ENCODE measurements around the gene MUCL3. TPM values are rescaled to one million over a fixed set of nuclear protein-coding genes. Genes with fewer than 3 reads are reported as not detected.

Gene MUCL3
- total and polyA plus RNA-seq, 8 donors = 0.07 to 4.0 (median 0.15) TPM

- ATAC-seq (no peak), DNase-seq (no peak)
- no peak overlapping the region for H3K27ac ChIP-seq
- no peak overlapping the region for H3K4me3 ChIP-seq
- intact Hi-C loops (cut with DNase I) = no loop called here
- H3K4me1 ChIP-seq = no peaks in the 10 kb centered on the region
- H3K36me3 ChIP-seq = peaks cover 0 to 69% of the 10 kb centered on the region in 2 donors
- no peaks in the 10 kb centered on the region for H3K9me3 ChIP-seq
- no peak for TF ChIP-seq CTCF (IDR thresholded peaks at IDR 0.05)
- no peaks in the 10 kb centered on the region for H3K27me3 ChIP-seq
These were observed 47.1 kb upstream of the MUCL3 start for GRCh38 chr6:30893666-30894065.

- ATAC-seq (no peak), DNase-seq (no peak)
- Histone ChIP-seq H3K4me1 (no peaks in the 10 kb centered on the region), H3K4me3 (no peak overlapping the region), H3K9me3 (no peaks in the 10 kb centered on the region), H3K27ac (no peak overlapping the region), H3K36me3 (peaks cover 0 to 69% of the 10 kb centered on the region in 2 donors), H3K27me3 (no peaks in the 10 kb centered on the region)
- TF ChIP-seq CTCF (IDR thresholded peaks at IDR 0.05) = no peak
- intact Hi-C loops (cut with DNase I) = no loop called here
These were observed 46.4 kb upstream of the MUCL3 start for GRCh38 chr6:30894381-30894780.

GRCh38 chr6:30894935-30895334 is 45.8 kb upstream of the MUCL3 start:
- Histone ChIP-seq H3K27me3 (no peaks in the 10 kb centered on the region), H3K36me3 (peaks cover 0 to 68% of the 10 kb centered on the region in 2 donors), H3K4me1 (no peaks in the 10 kb centered on the region), H3K27ac (no peak overlapping the region), H3K4me3 (no peak overlapping the region), H3K9me3 (no peaks in the 10 kb centered on the region)
- intact Hi-C loops (cut with DNase I) = no loop called here
- ATAC-seq (no peak), DNase-seq (no peak)
- no peak for TF ChIP-seq CTCF (IDR thresholded peaks at IDR 0.05)

GRCh38 chr6:30895343-30895742 is 45.4 kb upstream of the MUCL3 start:
- Histone ChIP-seq H3K4me3 (no peak overlapping the region), H3K36me3 (peaks cover 0 to 63% of the 10 kb centered on the region in 2 donors), H3K9me3 (no peaks in the 10 kb centered on the region), H3K27ac (no peak overlapping the region), H3K4me1 (no peaks in the 10 kb centered on the region), H3K27me3 (no peaks in the 10 kb centered on the region)
- no peak for ATAC-seq
- intact Hi-C loops (cut with DNase I) = no loop called here
- no peak for TF ChIP-seq CTCF (IDR thresholded peaks at IDR 0.05)
- no peak for DNase-seq

- Histone ChIP-seq H3K27me3 (no peaks in the 10 kb centered on the region), H3K27ac (no peak overlapping the region), H3K4me1 (no peaks in the 10 kb centered on the region), H3K4me3 (no peak overlapping the region), H3K9me3 (no peaks in the 10 kb centered on the region), H3K36me3 (peaks cover 0 to 60% of the 10 kb centered on the region in 2 donors)
- ATAC-seq (no peak), DNase-seq (no peak)
- intact Hi-C loops (cut with DNase I) = no loop called here
- no peak for TF ChIP-seq CTCF (IDR thresholded peaks at IDR 0.05)
These were observed 44.2 kb upstream of the MUCL3 start for GRCh38 chr6:30896541-30896940.

All from left lung (tissue), 10 donors.